ENCODE measurements around the gene CRYZL1.

Gene CRYZL1

DNA sequence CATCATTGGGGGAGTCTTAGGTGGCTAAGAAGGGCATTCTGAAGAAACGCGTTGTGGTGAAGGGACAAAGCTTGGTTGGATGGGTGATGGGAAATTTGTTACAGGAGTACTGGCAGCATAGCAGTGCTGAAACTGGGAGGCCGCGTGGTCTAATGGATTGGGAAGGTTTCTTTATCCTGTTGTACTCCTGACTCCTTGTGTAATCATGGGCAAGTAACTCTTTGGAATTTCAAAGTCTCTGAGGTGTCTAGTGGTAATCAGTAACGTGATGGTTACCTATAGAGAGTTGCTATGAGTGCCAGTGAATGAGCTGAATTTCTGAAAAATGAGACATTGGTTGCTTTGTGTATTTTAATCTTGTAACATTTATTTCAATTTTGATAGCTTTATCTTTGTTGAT, 71.5 kb downstream of the CRYZL1 start:
- TF ChIP-seq, protein P1, sequence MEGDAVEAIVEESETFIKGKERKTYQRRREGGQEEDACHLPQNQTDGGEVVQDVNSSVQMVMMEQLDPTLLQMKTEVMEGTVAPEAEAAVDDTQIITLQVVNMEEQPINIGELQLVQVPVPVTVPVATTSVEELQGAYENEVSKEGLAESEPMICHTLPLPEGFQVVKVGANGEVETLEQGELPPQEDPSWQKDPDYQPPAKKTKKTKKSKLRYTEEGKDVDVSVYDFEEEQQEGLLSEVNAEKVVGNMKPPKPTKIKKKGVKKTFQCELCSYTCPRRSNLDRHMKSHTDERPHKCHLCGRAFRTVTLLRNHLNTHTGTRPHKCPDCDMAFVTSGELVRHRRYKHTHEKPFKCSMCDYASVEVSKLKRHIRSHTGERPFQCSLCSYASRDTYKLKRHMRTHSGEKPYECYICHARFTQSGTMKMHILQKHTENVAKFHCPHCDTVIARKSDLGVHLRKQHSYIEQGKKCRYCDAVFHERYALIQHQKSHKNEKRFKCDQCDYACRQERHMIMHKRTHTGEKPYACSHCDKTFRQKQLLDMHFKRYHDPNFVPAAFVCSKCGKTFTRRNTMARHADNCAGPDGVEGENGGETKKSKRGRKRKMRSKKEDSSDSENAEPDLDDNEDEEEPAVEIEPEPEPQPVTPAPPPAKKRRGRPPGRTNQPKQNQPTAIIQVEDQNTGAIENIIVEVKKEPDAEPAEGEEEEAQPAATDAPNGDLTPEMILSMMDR (IDR thresholded peaks at IDR 0.05; ENCODE audit: extremely low read depth, insufficient read depth, missing control alignments) = no peak
- DNase-seq (ENCODE audit: low spot score) = no peak
- in situ Hi-C loops (cut with MboI; ENCODE audit: low pct_unique_long_range_greater_than_20kb, low sequenced_read_pairs, unreplicated experiment) = no loop called here

- TF ChIP-seq, protein P1 (IDR thresholded peaks at IDR 0.05; ENCODE audit: extremely low read depth, insufficient read depth, missing control alignments) = no peak
- in situ Hi-C loops (cut with MboI; ENCODE audit: low pct_unique_long_range_greater_than_20kb, low sequenced_read_pairs, unreplicated experiment) = no loop called here
- DNase-seq (ENCODE audit: low spot score) = no peak
Measured at GRCh38 chr21:33568448-33568847, 73.1 kb downstream of the CRYZL1 start.

DNA sequence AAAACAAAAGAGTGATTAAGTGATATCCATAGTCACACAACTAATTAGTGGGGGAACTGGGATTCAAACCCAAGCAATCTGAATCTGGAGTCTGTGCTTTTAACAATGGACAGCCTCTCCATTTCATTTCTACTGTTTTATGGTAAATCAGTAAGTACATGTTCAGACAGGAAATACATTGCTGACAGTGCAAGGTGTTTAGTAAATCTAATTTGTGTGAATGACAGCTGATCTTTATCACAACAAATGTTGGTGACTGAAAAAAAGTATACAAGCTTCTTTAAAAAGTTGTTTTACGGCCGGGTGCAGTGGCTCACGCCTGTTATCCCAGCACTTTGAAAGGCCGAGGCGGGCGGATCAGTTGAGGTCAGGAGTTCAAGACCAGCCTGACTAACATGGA, 73.6 kb downstream of the CRYZL1 start:
- in situ Hi-C loops (cut with MboI; ENCODE audit: low pct_unique_long_range_greater_than_20kb, low sequenced_read_pairs, unreplicated experiment) = no loop called here
- TF ChIP-seq, protein P1 (IDR thresholded peaks at IDR 0.05; ENCODE audit: extremely low read depth, insufficient read depth, missing control alignments) = no peak
- DNase-seq (ENCODE audit: low spot score) = no peak

GRCh38 chr21:33566514-33566913, 75.0 kb downstream of the CRYZL1 start:
- TF ChIP-seq, protein P1 (IDR thresholded peaks at IDR 0.05; ENCODE audit: extremely low read depth, insufficient read depth, missing control alignments) = no peak
- no peak for DNase-seq (ENCODE audit: low spot score)
- in situ Hi-C loops (cut with MboI; ENCODE audit: low pct_unique_long_range_greater_than_20kb, low sequenced_read_pairs, unreplicated experiment) = no loop called here

DNA sequence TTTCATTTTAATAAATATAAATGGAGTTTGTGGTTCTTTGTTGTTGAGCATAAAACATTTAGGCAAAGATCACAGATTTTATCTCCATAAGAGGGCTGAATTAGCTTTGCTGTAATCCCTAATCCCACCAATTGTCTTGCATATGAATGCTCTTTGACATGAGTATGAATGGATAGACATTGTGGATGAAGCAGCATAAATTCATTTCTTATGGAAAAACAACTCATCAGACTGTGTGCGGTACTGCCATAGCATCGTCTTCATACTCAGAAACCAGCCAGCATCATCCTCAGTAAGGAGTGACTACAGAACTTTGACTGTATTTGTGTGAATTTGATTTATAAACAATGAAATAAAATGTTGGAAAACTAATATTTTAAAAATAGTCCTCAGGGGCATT, 79.2 kb downstream of the CRYZL1 start:
- no peak for DNase-seq (ENCODE audit: low spot score)
- in situ Hi-C loops (cut with MboI; ENCODE audit: low pct_unique_long_range_greater_than_20kb, low sequenced_read_pairs, unreplicated experiment) = no loop called here

GRCh38 chr21:33561373-33561772, 80.2 kb downstream of the CRYZL1 start:
- in situ Hi-C loops (cut with MboI; ENCODE audit: low pct_unique_long_range_greater_than_20kb, low sequenced_read_pairs, unreplicated experiment) = no loop called here
- TF ChIP-seq, protein P1 (IDR thresholded peaks at IDR 0.05; ENCODE audit: extremely low read depth, insufficient read depth, missing control alignments) = no peak

More for the DNA sequence above, 79.2 kb downstream of the CRYZL1 start:
- TF ChIP-seq, protein P1 (IDR thresholded peaks at IDR 0.05; ENCODE audit: extremely low read depth, insufficient read depth, missing control alignments) = no peak

GRCh38 chr21:33560965-33561364, 80.6 kb downstream of the CRYZL1 start:
- TF ChIP-seq, protein P1 (IDR thresholded peaks at IDR 0.05; ENCODE audit: extremely low read depth, insufficient read depth, missing control alignments) = no peak
- DNase-seq (ENCODE audit: low spot score) = no peak
- in situ Hi-C loops (cut with MboI; ENCODE audit: low pct_unique_long_range_greater_than_20kb, low sequenced_read_pairs, unreplicated experiment) = no loop called here

More at GRCh38 chr21:33561373-33561772, 80.2 kb downstream of the CRYZL1 start:
- DNase-seq (ENCODE audit: low spot score) = no peak

All from GM13977 (cell line).